H1 (cell line): ENCODE results near the gene AIG1. TPM values are rescaled to one million over a fixed set of nuclear protein-coding genes. Genes with fewer than 3 reads are reported as not detected.

ENCODE experiments used
- CREB1 ChIP-seq: IDR thresholded peaks from 2 replicates; pipeline ENCODE4 v1.6.1; 2012; ENCODE audit warnings: inconsistent platforms
- polyA plus RNA-seq, 7 experiments: library from polyadenylated mRNA; depleted of rRNA in 3 of 7; stranded (reverse) in 5 of 7; unstranded in 2 of 7; fragments of >200 nt in 5 of 7; fragments of 200-250 nt in 2 of 7; gene quantifications; 1 replicate in 5 of 7; 2 replicates in 1 of 7; 4 replicates in 1 of 7; pipeline versions ENCODE4 v1.2.1 to v1.2.3, GENCODE V29; 2011 to 2013; ENCODE audit warnings: missing spikeins in 2 of 7, mixed read lengths in 2 of 7
- total RNA-seq: library from RNA; stranded (reverse); fragmentation: NEBNext Ultra II Directional; extraction: Animal tissue kit (Norgen Biotek cat#: 25700); gene quantifications from 2 replicates; pipeline ENCODE4 v1.2.1, GENCODE V29; 2021
- TF ChIP-seq, protein P1 (sequence below): IDR thresholded peaks from 2 replicates; pipeline ENCODE4 v1.6.1; 2012; ENCODE audit warnings: inconsistent platforms

AIG1 gene
- total and polyA plus RNA-seq, 2 of the 8 experiments (the other 6 are each of a cell fraction or from before 2014, with no cell fraction given): 56.6 to 58.4 TPM

DNA sequence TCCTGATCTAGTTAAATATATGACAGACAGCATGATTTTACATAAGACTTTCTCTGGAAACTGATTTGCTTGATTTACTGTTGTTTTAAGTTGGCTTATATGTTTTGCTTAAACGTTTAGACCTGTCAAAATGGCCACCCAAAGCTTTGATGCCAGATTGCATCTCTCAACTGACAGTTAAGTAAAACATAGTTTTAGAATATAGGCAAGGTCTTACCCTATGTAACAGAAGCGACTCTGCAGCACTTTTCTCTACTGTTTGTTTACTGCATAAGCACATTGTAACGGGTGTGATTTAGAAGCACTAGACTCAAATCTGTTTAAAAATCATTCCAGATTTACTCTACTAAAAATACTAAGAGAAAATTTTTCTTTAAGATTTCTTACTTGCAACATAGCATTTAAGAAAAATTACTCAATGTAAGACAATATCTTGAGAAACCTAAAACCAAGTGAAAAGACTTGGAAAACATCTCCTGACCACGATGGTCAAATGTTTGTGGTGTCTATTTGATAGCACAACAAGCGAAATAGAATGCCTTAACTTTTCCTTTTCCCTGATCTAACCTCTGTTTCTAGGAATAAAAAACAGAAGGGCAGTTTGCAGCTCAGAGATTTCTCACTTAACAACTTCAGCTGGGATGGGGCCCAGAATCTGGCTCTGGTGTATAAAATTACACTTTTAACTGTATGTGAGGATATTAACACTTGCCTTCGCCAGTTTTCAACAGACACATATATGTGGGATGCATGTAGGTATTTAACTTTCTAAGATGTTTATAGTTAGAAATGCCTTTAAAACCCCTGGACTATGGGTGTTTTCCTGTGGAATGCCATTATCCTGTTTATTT is 47.4 kb downstream of the AIG1 start (continued):
- TF ChIP-seq, protein P1, sequence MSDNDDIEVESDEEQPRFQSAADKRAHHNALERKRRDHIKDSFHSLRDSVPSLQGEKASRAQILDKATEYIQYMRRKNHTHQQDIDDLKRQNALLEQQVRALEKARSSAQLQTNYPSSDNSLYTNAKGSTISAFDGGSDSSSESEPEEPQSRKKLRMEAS: no peak
- TF ChIP-seq CREB1: no peak
